Brain microvascular endothelial cell (primary cell): Measurements from ENCODE around the gene MTOR.
A peak's percentile ranks its signal among the peaks of the same experiment; 100 is the strongest.
"Not testable (repeated sequence)": the region's sequence is repeated elsewhere in the genome, so short reads cannot be mapped to it uniquely, and the experiment has no call there.

ENCODE experiments used
- DNase-seq: peaks from one replicate; pipeline ENCODE4 v3.0.0-alpha.2; 2020
- H3K27ac ChIP-seq: fragments of 250-450 bp; sonication (Bioruptor Pico); 2 replicates; pipeline ENCODE4 v1.5.1; 2020; ENCODE audit warnings: mild to moderate bottlenecking, moderate library complexity
- H3K27me3 ChIP-seq: fragments of 250-450 bp; sonication (Bioruptor Pico); replicated peaks from 2 replicates; pipeline ENCODE4 v1.5.1; 2020; ENCODE audit warnings: mild to moderate bottlenecking
- H3K36me3 ChIP-seq: fragments of 250-450 bp; sonication (Bioruptor Pico); replicated peaks from 2 replicates; pipeline ENCODE4 v1.5.1; 2020; ENCODE audit warnings: mild to moderate bottlenecking
- H3K4me3 ChIP-seq: 2 replicates; pipeline ENCODE4 v1.5.1; 2011; ENCODE audit warnings: low read depth, mild to moderate bottlenecking, control low read depth, low read length, moderate library complexity
- in situ Hi-C: cut with HindIII; loops from 2 replicates; pipeline ENCODE4 v1.10.0; 2017; ENCODE audit warnings: low sequenced_read_pairs, low pct_ligation_motif_present
- TF ChIP-seq, protein P1 (sequence below): IDR thresholded peaks from 2 replicates; pipeline ENCODE4 v1.5.1; 2011; ENCODE audit warnings: low read depth, mild to moderate bottlenecking, moderate library complexity, low read length, control low read depth, inconsistent platforms; ENCODE audit errors: missing control alignments

MTOR gene

GRCh38 chr1:11279152-11279551 lies 16.8 kb upstream of the MTOR start:
- H3K27me3 ChIP-seq: no peaks in the 10 kb centered on the region
- in situ Hi-C loops: no loop called here
- no peak for DNase-seq
- no peak overlapping the region for H3K27ac ChIP-seq
- no peak overlapping the region for H3K4me3 ChIP-seq
- TF ChIP-seq, protein P1, sequence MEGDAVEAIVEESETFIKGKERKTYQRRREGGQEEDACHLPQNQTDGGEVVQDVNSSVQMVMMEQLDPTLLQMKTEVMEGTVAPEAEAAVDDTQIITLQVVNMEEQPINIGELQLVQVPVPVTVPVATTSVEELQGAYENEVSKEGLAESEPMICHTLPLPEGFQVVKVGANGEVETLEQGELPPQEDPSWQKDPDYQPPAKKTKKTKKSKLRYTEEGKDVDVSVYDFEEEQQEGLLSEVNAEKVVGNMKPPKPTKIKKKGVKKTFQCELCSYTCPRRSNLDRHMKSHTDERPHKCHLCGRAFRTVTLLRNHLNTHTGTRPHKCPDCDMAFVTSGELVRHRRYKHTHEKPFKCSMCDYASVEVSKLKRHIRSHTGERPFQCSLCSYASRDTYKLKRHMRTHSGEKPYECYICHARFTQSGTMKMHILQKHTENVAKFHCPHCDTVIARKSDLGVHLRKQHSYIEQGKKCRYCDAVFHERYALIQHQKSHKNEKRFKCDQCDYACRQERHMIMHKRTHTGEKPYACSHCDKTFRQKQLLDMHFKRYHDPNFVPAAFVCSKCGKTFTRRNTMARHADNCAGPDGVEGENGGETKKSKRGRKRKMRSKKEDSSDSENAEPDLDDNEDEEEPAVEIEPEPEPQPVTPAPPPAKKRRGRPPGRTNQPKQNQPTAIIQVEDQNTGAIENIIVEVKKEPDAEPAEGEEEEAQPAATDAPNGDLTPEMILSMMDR: no peak
- H3K36me3 ChIP-seq: peaks cover 2% of the 10 kb centered on the region

- in situ Hi-C loops: no loop called here
- TF ChIP-seq, protein P1: no peak
- DNase-seq: no peak
- no peaks in the 10 kb centered on the region for H3K36me3 ChIP-seq
- H3K27me3 ChIP-seq: no peaks in the 10 kb centered on the region
- H3K27ac ChIP-seq: peak overlapping the region; percentile 92
- peak overlapping the region; percentile 84 for H3K4me3 ChIP-seq
Observed at GRCh38 chr1:11273595-11274234, 11.4 kb upstream of the MTOR start.

DNA sequence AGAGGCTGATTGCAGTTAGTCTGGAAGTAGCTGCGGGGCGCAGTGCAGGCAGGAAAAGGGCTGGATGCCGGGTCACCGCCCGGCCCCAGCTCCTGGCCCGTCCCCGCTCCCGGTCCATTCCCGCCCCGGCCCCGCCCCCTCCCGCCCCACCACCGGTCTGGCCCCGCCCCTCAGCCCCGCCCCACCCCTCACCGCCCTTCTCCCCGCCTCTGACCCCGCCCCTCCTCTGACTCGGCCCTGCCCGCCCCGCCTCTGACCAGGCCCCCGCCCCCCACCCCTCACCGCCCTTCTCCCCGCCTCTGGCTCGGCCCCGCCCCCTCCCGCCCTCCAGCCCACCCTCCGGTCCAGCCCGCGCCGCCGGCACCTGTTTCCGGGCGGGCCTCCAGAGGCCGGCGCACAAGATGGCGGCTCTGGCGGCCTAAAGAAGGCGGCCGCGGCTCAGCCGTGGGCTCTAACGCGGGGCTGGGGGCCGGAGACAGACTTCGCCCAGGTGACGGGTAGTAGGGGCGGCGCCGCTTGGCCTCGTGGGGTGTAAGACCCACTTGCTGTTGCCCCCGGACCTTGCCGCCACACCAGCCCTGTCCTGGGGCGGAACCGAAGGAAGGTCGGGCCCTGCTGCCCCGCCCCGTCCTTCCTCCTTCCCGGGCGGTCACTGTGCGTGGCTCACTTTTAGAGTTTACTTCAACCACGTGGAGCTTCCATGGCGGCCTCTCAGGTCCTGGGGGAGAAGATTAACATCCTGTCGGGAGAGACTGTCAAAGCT lies 10.7 kb upstream of the MTOR start, which contains the start of gene UBIAD1:
UBIAD1 (plus strand) TSS at position 367 of the 763 bp plus-strand sequence; CDS start at position 701, 334 bp downstream.
- in situ Hi-C loops: no loop called here
- peak; percentile 57 for DNase-seq

GRCh38 chr1:11272544-11272831 lies 10.1 kb upstream of the MTOR start:
- DNase-seq: peak; percentile 51
- H3K27ac ChIP-seq: no peak overlapping the region
- in situ Hi-C loops: no loop called here
- peak overlapping the region; percentile 37 for H3K4me3 ChIP-seq
- no peaks in the 10 kb centered on the region for H3K36me3 ChIP-seq
- no peaks in the 10 kb centered on the region for H3K27me3 ChIP-seq
- TF ChIP-seq, protein P1: no peak

More for the DNA sequence above, 10.7 kb upstream of the MTOR start, which contains the start of gene UBIAD1:
- Histone ChIP-seq H3K36me3 (no peaks in the 10 kb centered on the region), H3K27ac (peak within 1 kb of the TSS; percentile 92), H3K27me3 (no peaks in the 10 kb centered on the region), H3K4me3 (peak within 1 kb of the TSS; percentile 84)
- TF ChIP-seq, protein P1: no peak

DNA sequence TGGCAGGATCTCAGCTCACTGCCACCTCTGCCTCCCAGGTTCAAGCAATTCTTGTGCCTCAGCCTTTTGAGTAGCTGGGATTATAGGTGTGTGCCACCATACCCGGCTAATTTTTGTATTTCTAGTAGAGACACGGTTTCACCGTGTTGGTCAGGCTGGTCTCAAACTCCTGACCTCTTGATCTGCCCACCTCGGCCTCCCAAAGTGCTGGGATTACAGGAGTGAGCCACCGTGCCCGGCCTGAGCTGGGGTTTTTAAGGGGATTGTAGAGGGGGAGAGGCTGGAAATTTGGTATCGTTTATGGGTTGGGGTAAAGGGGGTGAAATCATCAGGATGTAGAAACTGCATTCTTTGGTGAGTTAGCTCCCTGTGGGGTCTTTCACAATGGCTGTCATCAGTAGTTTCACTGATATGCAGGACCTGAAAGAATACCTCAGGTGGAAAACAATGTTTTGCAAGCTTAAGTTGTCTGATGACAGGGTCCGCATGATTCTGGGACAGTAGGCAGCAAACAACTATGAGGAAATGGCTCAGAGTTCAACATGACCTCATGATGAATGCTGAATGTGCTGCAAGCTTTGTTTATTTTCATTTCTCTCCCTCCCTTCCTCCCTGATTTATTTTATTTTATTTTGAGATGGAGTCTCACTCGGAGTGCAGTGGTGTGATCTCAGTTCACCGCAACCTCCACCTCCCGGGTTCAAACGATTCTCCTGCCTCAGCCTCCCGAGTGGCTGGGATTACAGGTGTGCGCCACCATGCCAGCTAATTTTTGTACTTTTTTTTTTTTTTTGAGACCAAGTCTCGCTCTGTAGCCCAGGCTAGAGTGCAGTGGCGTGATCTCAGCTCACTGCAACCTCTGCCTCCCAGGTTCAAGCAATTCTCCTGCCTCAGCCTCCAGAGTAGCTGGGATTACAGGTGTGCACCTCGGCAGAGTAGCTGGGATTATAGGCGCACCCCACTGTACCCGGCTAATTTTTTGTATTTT lies 5.3 kb upstream of the MTOR start:
- H3K27me3 ChIP-seq, in situ Hi-C loops, H3K4me3 ChIP-seq, H3K27ac ChIP-seq, H3K36me3 ChIP-seq: not testable (repeated sequence)
- DNase-seq: peak; percentile 61
